ENCODE results near the gene S100PBP. TPM values are rescaled to one million over a fixed set of nuclear protein-coding genes. Genes with fewer than 3 reads are reported as not detected.

Gene S100PBP
- total and polyA plus RNA-seq, 2 of the 13 experiments (the other 11 are each of a cell fraction or from before 2014, with no cell fraction given), result 20.4 to 26.1 TPM

GRCh38 chr1:32769524-32770220 is 47.8 kb upstream of the S100PBP start:
- FAIRE-seq (no peak), DNase-seq (ENCODE audit: low spot score) (no peak), ATAC-seq (no peak)
- intact Hi-C loops (cut with micrococcal nuclease; ENCODE audit: unreplicated experiment) (no loop called here), in situ Hi-C loops (cut with HindIII; ENCODE audit: extremely low pct_ligation_motif_present, low pct_unique_long_range_greater_than_20kb) (loop anchor here (5.0 kb wide), 1 partner anchor 57 kb away; no protein-coding TSS in a partner anchor)
- Histone ChIP-seq H3K9me3 (ENCODE audit: low read length) (no peaks in the 10 kb centered on the region), H4K20me1 (ENCODE audit: insufficient read depth, low read length) (no peaks in the 10 kb centered on the region), H2AFZ (ENCODE audit: low read length) (no peak overlapping the region), H3K27me3 (ENCODE audit: control insufficient read depth in 1 of 2, insufficient read depth in 2 of 2, low read length in 2 of 2) (no peaks in the 10 kb centered on the region), H3K4me1 (ENCODE audit: insufficient read depth, low read length) (peaks cover 21% of the 10 kb centered on the region), H3K79me2 (ENCODE audit: insufficient read depth, low read length) (peaks cover 3% of the 10 kb centered on the region), H3K36me3 (replicated peaks in 1 of 2; ENCODE audit: control insufficient read depth in 1 of 2, insufficient read depth in 2 of 2, low read length in 2 of 2) (peaks cover 9 to 16% of the 10 kb centered on the region in 2 experiments), H3K9ac (ENCODE audit: insufficient read depth, low read depth, low read length) (no peak overlapping the region), H3K4me3 (replicated peaks in 1 of 3; ENCODE audit: insufficient read depth in 1 of 3, low read depth in 2 of 3, low read length in 3 of 3) (no peak overlapping the region), H3K4me2 (ENCODE audit: low read depth, low read length) (no peak overlapping the region), H3K27ac (ENCODE audit: extremely low read length, insufficient read depth, low read length) (no peak overlapping the region)
- no peak for TF ChIP-seq ZSCAN20 (CRISPR knock-in tag; IDR thresholded peaks at IDR 0.05; ENCODE audit: borderline replicate concordance)
- TF ChIP-seq TEAD3 (CRISPR knock-in tag; optimal IDR thresholded peaks at IDR 0.05; ENCODE audit: borderline replicate concordance), result no peak
- TF ChIP-seq REPIN1 (CRISPR knock-in tag; IDR thresholded peaks at IDR 0.05; ENCODE audit: borderline replicate concordance, low read depth), result no peak
- no peak for TF ChIP-seq KDM5A (IDR thresholded peaks at IDR 0.05; ENCODE audit: borderline replicate concordance, low read length)
- TF ChIP-seq MIER2 (CRISPR knock-in tag; IDR thresholded peaks at IDR 0.05), result no peak
- TF ChIP-seq ZNF207 (IDR thresholded peaks at IDR 0.05; ENCODE audit: borderline replicate concordance), result no peak
- no peak for TF ChIP-seq ZNF83 (CRISPR knock-in tag; IDR thresholded peaks at IDR 0.05; ENCODE audit: borderline replicate concordance)
- POLR2A ChIA-PET, result interaction anchor here (1.4 kb wide), 1 partner anchor 10 kb away, joined by 4 read pairs; no protein-coding TSS in a partner anchor
- 97% methylated on average over 23 of the region's 32 CpGs for WGBS (ENCODE audit: low lambda C conversion rate)
- CTCF ChIA-PET (ENCODE audit: low intra/inter-chr PET ratio, low total read pairs), result interaction anchor here (2.5 kb wide), 1 partner anchor 58 kb away, joined by 12 read pairs; no protein-coding TSS in a partner anchor
- BruUV-seq (replicated peaks), result no TSS peak

- ChIA-PET POLR2A (no interaction called here), CTCF (ENCODE audit: low intra/inter-chr PET ratio, low total read pairs) (interaction anchor here (2.5 kb wide), 1 partner anchor 58 kb away, joined by 12 read pairs; no protein-coding TSS in a partner anchor)
- Histone ChIP-seq H3K27me3 (ENCODE audit: control insufficient read depth in 1 of 2, insufficient read depth in 2 of 2, low read length in 2 of 2) (no peaks in the 10 kb centered on the region), H3K4me1 (ENCODE audit: insufficient read depth, low read length) (peaks cover 21% of the 10 kb centered on the region), H3K4me2 (ENCODE audit: low read depth, low read length) (no peak overlapping the region), H3K79me2 (ENCODE audit: insufficient read depth, low read length) (no peaks in the 10 kb centered on the region), H4K20me1 (ENCODE audit: insufficient read depth, low read length) (no peaks in the 10 kb centered on the region), H3K27ac (ENCODE audit: extremely low read length, insufficient read depth, low read length) (no peak overlapping the region), H3K36me3 (replicated peaks in 1 of 2; ENCODE audit: control insufficient read depth in 1 of 2, insufficient read depth in 2 of 2, low read length in 2 of 2) (peaks cover 9 to 22% of the 10 kb centered on the region in 2 experiments), H3K9ac (ENCODE audit: insufficient read depth, low read depth, low read length) (no peak overlapping the region), H3K9me3 (ENCODE audit: low read length) (no peaks in the 10 kb centered on the region), H3K4me3 (replicated peaks in 1 of 3; ENCODE audit: insufficient read depth in 1 of 3, low read depth in 2 of 3, low read length in 3 of 3) (no peak overlapping the region), H2AFZ (ENCODE audit: low read length) (no peak overlapping the region)
- FAIRE-seq (no peak), DNase-seq (ENCODE audit: low spot score) (no peak), ATAC-seq (no peak)
- intact Hi-C loops (cut with micrococcal nuclease; ENCODE audit: unreplicated experiment) (no loop called here), in situ Hi-C loops (cut with HindIII; ENCODE audit: extremely low pct_ligation_motif_present, low pct_unique_long_range_greater_than_20kb) (no loop called here)
- WGBS (ENCODE audit: low lambda C conversion rate), result 98% methylated on average over 16 of the region's 25 CpGs
- no TSS peak for BruUV-seq (replicated peaks)
- TF ChIP-seq AGO2 (optimal IDR thresholded peaks at IDR 0.05; ENCODE audit: low read depth, low read length) (peak; percentile 22), ZNF430 (CRISPR knock-in tag; IDR thresholded peaks at IDR 0.05) (no peak), ZBTB33 (CRISPR knock-in tag; IDR thresholded peaks at IDR 0.05) (peak; percentile 46), SMARCE1 (IDR thresholded peaks at IDR 0.05; ENCODE audit: borderline replicate concordance) (no peak)
Observed at GRCh38 chr1:32770221-32770731, 47.2 kb upstream of the S100PBP start.
